SK-N-SH (cell line): Measurements from ENCODE around the gene SEPTIN14. TPM values are rescaled to one million over a fixed set of nuclear protein-coding genes. Genes with fewer than 3 reads are reported as not detected.
A peak's percentile ranks its signal among the peaks of the same experiment; 100 is the strongest.
"Not testable (repeated sequence)": the region's sequence is repeated elsewhere in the genome, so short reads cannot be mapped to it uniquely, and the experiment has no call there.

ENCODE experiments used
- CTCF ChIA-PET: fragments of 300-600, 350-600 bp; formaldehyde crosslinking; extraction: SDS; loops from one replicate; lab custom pipeline; 2021; lab: Yijun Ruan, JAX
- POLR2A ChIA-PET: fragments of 350-600 bp; sonication (Branson Sonifier 250); formaldehyde crosslinking; extraction: SDS; loops from one replicate; lab custom pipeline; 2020; ENCODE audit warnings: antibody characterized with exemption, inconsistent platforms; lab: Yijun Ruan, JAX
- DNase-seq: peaks from one replicate; pipeline ENCODE4 v3.0.0; 2012
- H2AFZ ChIP-seq: fragments of 200-600 bp; sonication (generic); 2 replicates; pipeline ENCODE4 v1.8.1; 2016; ENCODE audit warnings: antibody characterized with exemption, mild to moderate bottlenecking, low read depth
- H3F3A ChIP-seq: fragments of 200-600 bp; sonication (generic); replicated peaks from 2 replicates; pipeline ENCODE3; 2016; ENCODE audit warnings: antibody characterized with exemption, mild to moderate bottlenecking; ENCODE audit not compliant: insufficient read depth
- H3K27ac ChIP-seq, 2 experiments: fragments of 200-500 bp in 1 of 2; fragments of 200-600 bp in 1 of 2; sonication (Bioruptor generic) in 1 of 2; sonication (generic), shearing (Covaris generic) in 1 of 2; 2 replicates each; pipeline versions ENCODE4 v1.5.1 to v1.6.1; 2014 to 2016; ENCODE audit warnings: low read depth in 2 of 2, inconsistent platforms in 1 of 2, low read length in 1 of 2, mild to moderate bottlenecking in 1 of 2, mixed read lengths in 1 of 2
- H3K27me3 ChIP-seq: fragments of 200-600 bp; sonication (generic), shearing (Covaris generic); 2 replicates; pipeline ENCODE4 v1.6.1; 2016; ENCODE audit warnings: mixed run types; ENCODE audit not compliant: insufficient read depth
- H3K36me3 ChIP-seq, 2 experiments: fragments of 200-500 bp in 1 of 2; fragments of 200-600 bp in 1 of 2; sonication (Bioruptor generic) in 1 of 2; sonication (generic) in 1 of 2; replicated peaks in 1 of 2; 2 replicates each; pipeline versions ENCODE3 to v1.5.1; 2014 to 2016; ENCODE audit warnings: low read length in 1 of 2, mild to moderate bottlenecking in 1 of 2; ENCODE audit not compliant: insufficient read depth in 2 of 2, control insufficient read depth in 1 of 2
- H3K4me1 ChIP-seq, 2 experiments: fragments of 200-500 bp in 1 of 2; fragments of 200-600 bp in 1 of 2; sonication (Bioruptor generic) in 1 of 2; sonication (generic), shearing (Covaris generic) in 1 of 2; 2 replicates each; pipeline versions ENCODE4 v1.5.1 to v1.6.1; 2014 to 2016; ENCODE audit warnings: low read depth in 1 of 2, low read length in 1 of 2, mixed run types in 1 of 2; ENCODE audit not compliant: insufficient read depth in 2 of 2, control insufficient read depth in 1 of 2
- H3K4me2 ChIP-seq: fragments of 200-600 bp; sonication (generic), shearing (Covaris generic); 2 replicates; pipeline ENCODE4 v1.6.1; 2017; ENCODE audit warnings: mixed run types
- H3K4me3 ChIP-seq, 2 experiments: fragments of 200-500 bp in 1 of 2; fragments of 200-600 bp in 1 of 2; sonication (Bioruptor generic) in 1 of 2; sonication (generic), shearing (Covaris generic) in 1 of 2; 2 replicates each; pipeline versions ENCODE4 v1.5.1 to v1.8.1; 2014 to 2016; ENCODE audit warnings: low read depth in 2 of 2, inconsistent platforms in 1 of 2, low read length in 1 of 2, mild to moderate bottlenecking in 1 of 2, mixed read lengths in 1 of 2, moderate library complexity in 1 of 2
- H3K79me2 ChIP-seq: fragments of 200-600 bp; sonication (generic); 2 replicates; pipeline ENCODE4 v1.8.1; 2017; ENCODE audit warnings: mild to moderate bottlenecking; ENCODE audit not compliant: insufficient read depth
- H3K9ac ChIP-seq: fragments of 200-600 bp; sonication (generic); 2 replicates; pipeline ENCODE4 v1.6.1; 2017; ENCODE audit warnings: mixed run types
- H3K9me2 ChIP-seq: fragments of 200-600 bp; sonication (generic); 2 replicates; pipeline ENCODE4 v1.6.1; 2017; ENCODE audit warnings: mixed run types
- H3K9me3 ChIP-seq: fragments of 200-600 bp; sonication (generic); 2 replicates; pipeline ENCODE4 v1.6.1; 2017; ENCODE audit warnings: mixed run types, mild to moderate bottlenecking, moderate library complexity
- H4K20me1 ChIP-seq: fragments of 200-600 bp; sonication (generic); 2 replicates; pipeline ENCODE4 v1.6.1; 2017; ENCODE audit warnings: mild to moderate bottlenecking, mixed run types; ENCODE audit not compliant: insufficient read depth
- REST ChIP-seq: IDR thresholded peaks from 2 replicates; pipeline ENCODE4 v1.6.1; 2012; ENCODE audit warnings: mild to moderate bottlenecking, low read depth, low read length, moderate library complexity
- WGBS: methylation state at CpG from one replicate; pipeline ENCODE4 v1.1.6; 2017; ENCODE audit warnings: low lambda C conversion rate; 5-methylcytosine and 5-hydroxymethylcytosine counted together
- polyA plus RNA-seq, 3 experiments: library from polyadenylated mRNA; depleted of rRNA; stranded (reverse); fragments of >200 nt; gene quantifications; 2 replicates each; pipeline ENCODE4 v1.2.3, GENCODE V29; 2012
- small RNA-seq, 7 experiments: library from RNA; depleted of rRNA; stranded (forward); fragments of <200 nt; gene quantifications; one replicate each; pipeline ENCODE3, GENCODE V24; 2012

The SEPTIN14 gene
- polyA plus RNA-seq, 1 of the 3 experiments (the other 2 are of a cell fraction): not detected

- H3K79me2 ChIP-seq, H3F3A ChIP-seq, DNase-seq, H3K4me3 ChIP-seq, H3K9me2 ChIP-seq, H4K20me1 ChIP-seq, POLR2A ChIA-PET, H3K4me1 ChIP-seq, CTCF ChIA-PET, H3K27ac ChIP-seq, H3K9me3 ChIP-seq, H3K9ac ChIP-seq, H3K36me3 ChIP-seq, H2AFZ ChIP-seq, H3K4me2 ChIP-seq, H3K27me3 ChIP-seq: not testable (repeated sequence)
- WGBS: 21% methylated on average over 6 of the region's 6 CpGs
- peak; percentile 82 for TF ChIP-seq REST
Observed at GRCh38 chr7:55753274-55753862, 109.2 kb downstream of the SEPTIN14 start.

GRCh38 chr7:55744706-55745105 is 117.8 kb downstream of the SEPTIN14 start:
- CTCF ChIA-PET, H3K9me3 ChIP-seq, H3K4me2 ChIP-seq, H3K4me3 ChIP-seq, H3K27me3 ChIP-seq, H3K9ac ChIP-seq, H4K20me1 ChIP-seq, POLR2A ChIA-PET, H3F3A ChIP-seq, H3K9me2 ChIP-seq, H3K4me1 ChIP-seq, DNase-seq, H3K79me2 ChIP-seq, H3K27ac ChIP-seq, H2AFZ ChIP-seq, H3K36me3 ChIP-seq: not testable (repeated sequence)
- WGBS: 95% methylated on average over 17 of the region's 20 CpGs

Small RNA genes within 50 kb of the gene (small RNA-seq; reads per million reads assigned to genes)
- gene AC092647.1 (0 reads per million in 7 experiments), gene AC092647.2 (0 reads per million in 7 experiments), gene RNU6-1126P (0 to 2.3 (median 0) reads per million in 7 experiments)

Other genes starting within 250 kb of the SEPTIN14 start
- gene ZNF713, start 24.7 kb upstream of the SEPTIN14 start, polyA plus RNA-seq (2012; rRNA removed): 1.6 and 2.6 TPM in 2 replicates
- gene MRPS17, start 89.1 kb upstream of the SEPTIN14 start, polyA plus RNA-seq (2012; rRNA removed): 17.4 and 19.2 TPM in 2 replicates
- gene NIPSNAP2, start 101.8 kb upstream of the SEPTIN14 start, polyA plus RNA-seq (2012; rRNA removed): 57.5 and 64.7 TPM in 2 replicates
- gene PSPH, start 188.7 kb upstream of the SEPTIN14 start, polyA plus RNA-seq (2012; rRNA removed): 42.0 and 50.5 TPM in 2 replicates
- gene CCT6A, start 189.0 kb upstream of the SEPTIN14 start, polyA plus RNA-seq (2012; rRNA removed): 221 and 345 TPM in 2 replicates
- 130 and 162 TPM in 2 replicates for gene SUMF2, start 201.5 kb upstream of the SEPTIN14 start, polyA plus RNA-seq (2012; rRNA removed)
- gene PHKG1, start 230.2 kb upstream of the SEPTIN14 start, polyA plus RNA-seq (2012; rRNA removed): 0.91 and 2.5 TPM in 2 replicates
- gene CHCHD2, start 243.7 kb upstream of the SEPTIN14 start, polyA plus RNA-seq (2012; rRNA removed): 500 and 624 TPM in 2 replicates